Measurements from ENCODE around the gene NUP35. TPM values are rescaled to one million over a fixed set of nuclear protein-coding genes. Genes with fewer than 3 reads are reported as not detected.

Gene NUP35
- polyA plus RNA-seq, 2 of the 4 experiments (the other 2 are of a cell fraction), result 39.6 to 45.9 TPM

DNA sequence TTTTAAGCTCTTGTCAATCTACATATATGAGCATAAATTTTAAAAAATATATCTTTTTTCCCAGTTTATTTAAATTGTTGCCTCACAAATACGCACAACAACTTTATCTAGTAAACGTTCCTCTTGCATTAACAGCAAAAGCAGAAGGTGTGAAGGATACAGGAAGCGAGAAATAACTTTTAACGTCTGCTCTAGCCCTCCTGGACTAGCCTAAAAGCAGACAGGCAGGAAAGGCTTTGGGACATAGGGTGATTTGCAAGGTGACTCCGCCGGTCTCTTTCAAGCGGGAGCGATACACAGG, 46.1 kb upstream of the NUP35 start:
- H3K27ac ChIP-seq, result peak overlapping the region; percentile 83 to 88
- H3K4me2 ChIP-seq, result peak overlapping the region; percentile 81
- DNase-seq (ENCODE audit: low read depth in 1 of 2, low spot score in 1 of 2) (peak in 1 of 2 experiments; percentile 45), ATAC-seq (peak in 1 of 2 experiments; percentile 75; a peak in 1 of 6 replicates), FAIRE-seq (no peak)
- peak overlapping the region; percentile 94 for H3K4me3 ChIP-seq
- ChIA-PET CTCF (interaction anchor here (0.5 to 2.1 kb wide), 3 partner anchors 13 to 37 kb away, joined by 3 to 8 read pairs (median 5); no protein-coding TSS in a partner anchor), POLR2A (interaction anchor here (0.6 to 1.4 kb wide), 3 partner anchors 9 to 38 kb away, joined by 3 to 6 read pairs (median 4); no protein-coding TSS in a partner anchor)
- 5% methylated on average over 8 of the region's 8 CpGs for WGBS (ENCODE audit: missing lambda C conversion rate)
- H3K9me3 ChIP-seq, result no peaks in the 10 kb centered on the region
- H3K4me1 ChIP-seq, result no peaks in the 10 kb centered on the region
- TF ChIP-seq, protein P1, sequence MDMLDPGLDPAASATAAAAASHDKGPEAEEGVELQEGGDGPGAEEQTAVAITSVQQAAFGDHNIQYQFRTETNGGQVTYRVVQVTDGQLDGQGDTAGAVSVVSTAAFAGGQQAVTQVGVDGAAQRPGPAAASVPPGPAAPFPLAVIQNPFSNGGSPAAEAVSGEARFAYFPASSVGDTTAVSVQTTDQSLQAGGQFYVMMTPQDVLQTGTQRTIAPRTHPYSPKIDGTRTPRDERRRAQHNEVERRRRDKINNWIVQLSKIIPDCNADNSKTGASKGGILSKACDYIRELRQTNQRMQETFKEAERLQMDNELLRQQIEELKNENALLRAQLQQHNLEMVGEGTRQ (IDR thresholded peaks at IDR 0.05), result no peak
- no peak for TF ChIP-seq BHLHE40 (IDR thresholded peaks at IDR 0.05; ENCODE audit: low read depth, low read length)
- no peak for TF ChIP-seq PHF8 (IDR thresholded peaks at IDR 0.05; ENCODE audit: borderline replicate concordance, low read depth)
- TF ChIP-seq GATA3 (IDR thresholded peaks at IDR 0.05; ENCODE audit: borderline replicate concordance), result no peak

DNA sequence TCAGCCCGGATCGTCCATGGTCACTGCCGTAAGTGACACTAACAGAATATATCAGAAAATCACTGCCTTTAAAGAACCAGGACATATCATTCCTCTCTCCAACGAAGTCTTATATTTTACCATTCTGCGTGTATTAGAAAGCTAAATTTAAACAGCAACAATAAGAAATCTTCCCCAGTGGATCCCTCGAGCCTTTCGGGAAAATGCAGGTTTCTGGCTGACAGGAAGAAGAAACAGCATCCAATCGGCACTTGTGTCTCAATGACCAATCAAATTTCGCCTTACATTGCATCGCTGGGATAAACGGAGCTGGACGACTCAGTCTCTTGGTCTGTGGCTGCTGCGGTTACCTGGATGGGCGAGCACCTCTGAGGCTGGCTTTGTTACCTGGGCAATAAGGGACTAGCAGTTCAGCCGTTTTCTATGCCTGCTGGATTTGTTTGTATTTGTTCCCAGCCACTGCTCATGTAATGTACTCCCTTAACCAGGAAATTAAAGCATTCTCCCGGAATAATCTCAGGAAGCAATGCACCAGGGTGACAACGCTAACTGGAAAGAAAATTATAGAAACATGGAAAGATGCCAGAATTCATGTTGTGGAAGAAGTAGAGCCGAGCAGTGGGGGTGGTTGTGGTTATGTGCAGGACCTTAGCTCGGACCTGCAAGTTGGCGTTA, 45.6 kb upstream of the NUP35 start, which contains the start of gene DUSP19:
Gene DUSP19, plus strand, starts transcription at position 284 of the 675 bp plus-strand sequence. Its CDS starts 187 bp downstream, at position 471.
- H3K9me3 ChIP-seq, result no peaks in the 10 kb centered on the region
- ChIA-PET POLR2A (interaction anchor here (0.6 to 1.4 kb wide), 6 partner anchors 8 to 85 kb away, joined by 3 to 6 read pairs (median 3); no protein-coding TSS in a partner anchor), CTCF (interaction anchor here (0.5 to 2.1 kb wide), 3 partner anchors 13 to 38 kb away, joined by 3 to 8 read pairs (median 5); no protein-coding TSS in a partner anchor)
- H3K4me3 ChIP-seq, result peak within 1 kb of the TSS; percentile 94
- TF ChIP-seq CBX8 (IDR thresholded peaks at IDR 0.05), result no peak
- peak; percentile 90 for TF ChIP-seq POLR2A (IDR thresholded peaks at IDR 0.05; ENCODE audit: low read length)
- TF ChIP-seq, protein P2, sequence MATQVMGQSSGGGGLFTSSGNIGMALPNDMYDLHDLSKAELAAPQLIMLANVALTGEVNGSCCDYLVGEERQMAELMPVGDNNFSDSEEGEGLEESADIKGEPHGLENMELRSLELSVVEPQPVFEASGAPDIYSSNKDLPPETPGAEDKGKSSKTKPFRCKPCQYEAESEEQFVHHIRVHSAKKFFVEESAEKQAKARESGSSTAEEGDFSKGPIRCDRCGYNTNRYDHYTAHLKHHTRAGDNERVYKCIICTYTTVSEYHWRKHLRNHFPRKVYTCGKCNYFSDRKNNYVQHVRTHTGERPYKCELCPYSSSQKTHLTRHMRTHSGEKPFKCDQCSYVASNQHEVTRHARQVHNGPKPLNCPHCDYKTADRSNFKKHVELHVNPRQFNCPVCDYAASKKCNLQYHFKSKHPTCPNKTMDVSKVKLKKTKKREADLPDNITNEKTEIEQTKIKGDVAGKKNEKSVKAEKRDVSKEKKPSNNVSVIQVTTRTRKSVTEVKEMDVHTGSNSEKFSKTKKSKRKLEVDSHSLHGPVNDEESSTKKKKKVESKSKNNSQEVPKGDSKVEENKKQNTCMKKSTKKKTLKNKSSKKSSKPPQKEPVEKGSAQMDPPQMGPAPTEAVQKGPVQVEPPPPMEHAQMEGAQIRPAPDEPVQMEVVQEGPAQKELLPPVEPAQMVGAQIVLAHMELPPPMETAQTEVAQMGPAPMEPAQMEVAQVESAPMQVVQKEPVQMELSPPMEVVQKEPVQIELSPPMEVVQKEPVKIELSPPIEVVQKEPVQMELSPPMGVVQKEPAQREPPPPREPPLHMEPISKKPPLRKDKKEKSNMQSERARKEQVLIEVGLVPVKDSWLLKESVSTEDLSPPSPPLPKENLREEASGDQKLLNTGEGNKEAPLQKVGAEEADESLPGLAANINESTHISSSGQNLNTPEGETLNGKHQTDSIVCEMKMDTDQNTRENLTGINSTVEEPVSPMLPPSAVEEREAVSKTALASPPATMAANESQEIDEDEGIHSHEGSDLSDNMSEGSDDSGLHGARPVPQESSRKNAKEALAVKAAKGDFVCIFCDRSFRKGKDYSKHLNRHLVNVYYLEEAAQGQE (IDR thresholded peaks at IDR 0.05), result no peak
- TF ChIP-seq, protein P3, sequence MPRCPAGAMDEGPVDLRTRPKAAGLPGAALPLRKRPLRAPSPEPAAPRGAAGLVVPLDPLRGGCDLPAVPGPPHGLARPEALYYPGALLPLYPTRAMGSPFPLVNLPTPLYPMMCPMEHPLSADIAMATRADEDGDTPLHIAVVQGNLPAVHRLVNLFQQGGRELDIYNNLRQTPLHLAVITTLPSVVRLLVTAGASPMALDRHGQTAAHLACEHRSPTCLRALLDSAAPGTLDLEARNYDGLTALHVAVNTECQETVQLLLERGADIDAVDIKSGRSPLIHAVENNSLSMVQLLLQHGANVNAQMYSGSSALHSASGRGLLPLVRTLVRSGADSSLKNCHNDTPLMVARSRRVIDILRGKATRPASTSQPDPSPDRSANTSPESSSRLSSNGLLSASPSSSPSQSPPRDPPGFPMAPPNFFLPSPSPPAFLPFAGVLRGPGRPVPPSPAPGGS (IDR thresholded peaks at IDR 0.05), result peak; percentile 78; the same call in 1 of the 3 replicates
- peak; percentile 14; the same call in 1 of the 2 replicates for TF ChIP-seq PHF8 (IDR thresholded peaks at IDR 0.05; ENCODE audit: borderline replicate concordance, low read depth)
- TF ChIP-seq SMC3 (IDR thresholded peaks at IDR 0.05), result no peak
- TF ChIP-seq, protein P4, sequence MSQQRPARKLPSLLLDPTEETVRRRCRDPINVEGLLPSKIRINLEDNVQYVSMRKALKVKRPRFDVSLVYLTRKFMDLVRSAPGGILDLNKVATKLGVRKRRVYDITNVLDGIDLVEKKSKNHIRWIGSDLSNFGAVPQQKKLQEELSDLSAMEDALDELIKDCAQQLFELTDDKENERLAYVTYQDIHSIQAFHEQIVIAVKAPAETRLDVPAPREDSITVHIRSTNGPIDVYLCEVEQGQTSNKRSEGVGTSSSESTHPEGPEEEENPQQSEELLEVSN (IDR thresholded peaks at IDR 0.05; ENCODE audit: borderline replicate concordance, low read depth), result peak; percentile 74; the same call in 1 of the 2 replicates
- TF ChIP-seq JUN (IDR thresholded peaks at IDR 0.05), result peak; percentile 69 to 71; a peak in 3 of 5 replicates
- no peak for TF ChIP-seq CEBPB (IDR thresholded peaks at IDR 0.05)
- TF ChIP-seq, protein P5, sequence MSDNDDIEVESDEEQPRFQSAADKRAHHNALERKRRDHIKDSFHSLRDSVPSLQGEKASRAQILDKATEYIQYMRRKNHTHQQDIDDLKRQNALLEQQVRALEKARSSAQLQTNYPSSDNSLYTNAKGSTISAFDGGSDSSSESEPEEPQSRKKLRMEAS (IDR thresholded peaks at IDR 0.05), result peak; percentile 74; the same call in 1 of the 2 replicates
- TF ChIP-seq EP300 (IDR thresholded peaks at IDR 0.05), result no peak
- FAIRE-seq, result peak; percentile 7
- peak; percentile 95 to 96 for ATAC-seq
- H3K4me2 ChIP-seq, result peak within 1 kb of the TSS; percentile 81
- DNase-seq (ENCODE audit: low read depth in 1 of 2, low spot score in 1 of 2), result peak; percentile 86 to 91
- peak within 1 kb of the TSS; percentile 83 to 88 for H3K27ac ChIP-seq
- 1% methylated on average over 20 of the region's 20 CpGs for WGBS (ENCODE audit: missing lambda C conversion rate)
- H3K4me1 ChIP-seq, result no peaks in the 10 kb centered on the region

Measured in A549 (cell line).